Progenitor cell of endocrine pancreas (in vitro differentiated cells): ENCODE data around the gene ELF3. TPM values are rescaled to one million over a fixed set of nuclear protein-coding genes. Genes with fewer than 3 reads are reported as not detected.

Experiments
- DNase-seq: peaks from one replicate; pipeline ENCODE4 v3.0.0; 2021; ENCODE audit warnings: low spot score; ENCODE audit not compliant: unreplicated experiment
- H3K27ac Mint-ChIP-seq: 2 replicates; pipeline ENCODE4 v1.8.0; 2021; ENCODE audit warnings: mild to moderate bottlenecking, moderate library complexity, mixed read lengths
- H3K27me3 Mint-ChIP-seq: 2 replicates; pipeline ENCODE4 v1.8.0; 2021; ENCODE audit warnings: mixed read lengths
- H3K36me3 Mint-ChIP-seq: 2 replicates; pipeline ENCODE4 v1.8.0; 2022; ENCODE audit warnings: mixed read lengths; ENCODE audit not compliant: insufficient read depth
- H3K4me1 Mint-ChIP-seq: 2 replicates; pipeline ENCODE4 v1.8.0; 2021; ENCODE audit warnings: low read depth, mixed read lengths
- H3K4me3 Mint-ChIP-seq: 2 replicates; pipeline ENCODE4 v1.8.0; 2021; ENCODE audit warnings: low read depth, mild to moderate bottlenecking, moderate library complexity, mixed read lengths
- H3K9me3 Mint-ChIP-seq: 2 replicates; pipeline ENCODE4 v1.8.0; 2021; ENCODE audit warnings: low read depth, mixed read lengths
- CTCF ChIP-seq: fragments of 200-600 bp; sonication (generic); IDR thresholded peaks from one replicate; pipeline ENCODE4 v1.5.0; 2021; ENCODE audit warnings: antibody characterized with exemption, mild to moderate bottlenecking; ENCODE audit not compliant: unreplicated experiment
- total RNA-seq: library from RNA; stranded (reverse); gene quantifications from 2 replicates; pipeline ENCODE4 v1.2.1, GENCODE V29; 2021

ELF3 gene
- total RNA-seq, 1 donor from 2014 or later: 74.3 TPM

DNA sequence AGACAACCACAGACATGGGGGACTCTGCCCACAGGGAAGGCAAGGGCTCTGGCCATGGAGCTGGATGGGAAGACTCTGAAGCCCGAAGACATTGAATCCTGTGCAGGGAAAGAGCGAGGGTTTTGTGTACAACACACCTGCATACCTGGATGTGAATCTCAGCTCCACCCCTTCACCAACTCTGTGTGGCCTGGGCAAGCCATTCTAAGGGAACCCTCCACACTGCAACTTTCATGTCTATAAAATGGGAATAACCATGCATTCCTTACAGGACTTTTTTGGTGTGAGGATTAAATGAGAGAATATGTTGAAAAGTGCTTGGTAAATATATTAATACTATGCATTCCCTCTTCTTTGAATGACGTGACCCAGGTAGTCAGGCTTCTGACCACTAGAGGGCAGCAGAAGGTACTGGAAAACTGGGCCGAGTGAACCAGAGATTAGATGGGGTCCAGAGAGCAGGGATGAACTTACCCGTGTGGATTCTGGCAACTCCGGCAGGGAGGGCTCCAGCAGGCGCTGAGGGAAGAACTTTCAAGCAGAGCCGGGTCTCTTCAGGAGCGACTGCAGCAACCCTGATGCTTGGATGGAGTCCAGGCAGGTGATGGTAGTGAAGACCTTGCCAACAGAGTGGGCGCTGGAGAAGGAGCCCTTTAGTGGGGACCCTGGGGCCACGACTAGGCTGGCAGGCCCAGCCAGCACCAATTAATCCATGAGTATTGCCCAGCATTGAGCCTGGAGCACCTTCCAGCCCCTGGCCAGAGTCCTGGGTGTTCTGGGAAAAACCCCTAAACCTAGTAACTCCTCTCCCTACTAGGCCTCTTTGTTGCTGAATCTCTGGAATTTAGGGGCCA is 834 bp upstream of the ELF3 start:
- DNase-seq: peak; percentile 68
- TF ChIP-seq CTCF: peak; percentile 93
- Mint-ChIP-seq H3K4me1 (peaks cover 51% of the 10 kb centered on the region), H3K4me3 (peak overlapping the region; percentile 91), H3K36me3 (peaks cover 18% of the 10 kb centered on the region), H3K9me3 (no peaks in the 10 kb centered on the region), H3K27ac (peak overlapping the region; percentile 98), H3K27me3 (no peaks in the 10 kb centered on the region)

GRCh38 chr1:202011994-202012393 is 1.6 kb downstream of the ELF3 start:
- H3K27ac Mint-ChIP-seq: no peak overlapping the region
- H3K4me3 Mint-ChIP-seq: peak overlapping the region; percentile 91
- peaks cover 56% of the 10 kb centered on the region for H3K4me1 Mint-ChIP-seq
- DNase-seq: no peak
- peaks cover 26% of the 10 kb centered on the region for H3K36me3 Mint-ChIP-seq
- no peak for TF ChIP-seq CTCF
- H3K27me3 Mint-ChIP-seq: no peaks in the 10 kb centered on the region
- H3K9me3 Mint-ChIP-seq: no peaks in the 10 kb centered on the region

DNA sequence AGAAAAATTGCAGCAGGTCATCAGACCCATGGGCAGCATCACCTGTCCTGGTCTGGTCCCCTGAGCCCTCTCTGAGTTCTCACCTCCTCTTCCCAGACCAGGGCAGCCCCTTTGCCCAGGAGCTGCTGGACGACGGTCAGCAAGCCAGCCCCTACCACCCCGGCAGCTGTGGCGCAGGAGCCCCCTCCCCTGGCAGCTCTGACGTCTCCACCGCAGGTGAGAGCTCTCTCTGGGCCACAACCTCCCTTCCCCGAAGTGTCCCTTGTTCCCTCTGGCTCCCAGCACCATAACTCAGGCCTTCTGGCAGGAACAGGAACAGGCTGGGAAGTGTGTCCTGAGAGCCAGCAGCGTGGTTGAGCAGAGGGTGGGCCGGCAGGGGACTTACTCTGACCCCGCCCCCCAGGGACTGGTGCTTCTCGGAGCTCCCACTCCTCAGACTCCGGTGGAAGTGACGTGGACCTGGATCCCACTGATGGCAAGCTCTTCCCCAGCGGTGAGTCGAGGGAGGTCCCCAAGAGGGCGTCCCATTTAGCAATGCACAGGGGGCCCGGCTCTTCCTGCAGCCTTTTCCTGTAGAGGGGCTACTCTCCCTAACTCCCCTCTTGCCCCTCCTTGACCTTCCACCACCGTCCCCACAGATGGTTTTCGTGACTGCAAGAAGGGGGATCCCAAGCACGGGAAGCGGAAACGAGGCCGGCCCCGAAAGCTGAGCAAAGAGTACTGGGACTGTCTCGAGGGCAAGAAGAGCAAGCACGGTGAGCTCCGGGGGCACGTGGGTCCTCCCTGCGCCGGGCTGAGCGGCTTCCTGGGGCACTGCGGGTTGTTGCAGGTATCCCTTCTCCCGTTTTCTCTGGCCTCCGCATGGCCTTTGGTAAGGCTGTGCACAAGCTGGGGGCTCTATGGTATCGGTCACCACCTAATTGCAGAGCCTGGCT is 2.4 kb downstream of the ELF3 start:
- H3K27ac Mint-ChIP-seq: peak overlapping the region; percentile 62
- H3K4me1 Mint-ChIP-seq: peaks cover 55% of the 10 kb centered on the region

DNA sequence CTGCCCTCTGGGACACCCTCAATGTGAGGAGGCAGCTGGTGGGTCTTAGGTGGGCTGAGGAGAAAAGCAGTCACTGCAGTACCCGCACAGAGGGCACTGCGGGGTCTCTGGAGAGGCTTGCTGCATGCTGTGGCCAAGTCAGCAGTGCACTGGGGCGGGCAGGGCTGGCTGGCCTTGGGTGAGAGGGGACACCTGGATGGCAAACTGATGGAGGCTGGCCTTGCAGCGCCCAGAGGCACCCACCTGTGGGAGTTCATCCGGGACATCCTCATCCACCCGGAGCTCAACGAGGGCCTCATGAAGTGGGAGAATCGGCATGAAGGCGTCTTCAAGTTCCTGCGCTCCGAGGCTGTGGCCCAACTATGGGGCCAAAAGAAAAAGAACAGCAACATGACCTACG is 3.2 kb downstream of the ELF3 start:
- Mint-ChIP-seq H3K9me3 (no peaks in the 10 kb centered on the region), H3K27ac (no peak overlapping the region), H3K4me1 (peaks cover 57% of the 10 kb centered on the region), H3K27me3 (no peaks in the 10 kb centered on the region), H3K36me3 (peaks cover 27% of the 10 kb centered on the region), H3K4me3 (no peak overlapping the region)
- DNase-seq: no peak
- no peak for TF ChIP-seq CTCF

More for the DNA sequence above, 2.4 kb downstream of the ELF3 start:
- H3K36me3 Mint-ChIP-seq: peaks cover 27% of the 10 kb centered on the region
- H3K27me3 Mint-ChIP-seq: no peaks in the 10 kb centered on the region
- H3K9me3 Mint-ChIP-seq: no peaks in the 10 kb centered on the region
- DNase-seq: no peak
- TF ChIP-seq CTCF: no peak
- peak overlapping the region; percentile 91 for H3K4me3 Mint-ChIP-seq

DNA sequence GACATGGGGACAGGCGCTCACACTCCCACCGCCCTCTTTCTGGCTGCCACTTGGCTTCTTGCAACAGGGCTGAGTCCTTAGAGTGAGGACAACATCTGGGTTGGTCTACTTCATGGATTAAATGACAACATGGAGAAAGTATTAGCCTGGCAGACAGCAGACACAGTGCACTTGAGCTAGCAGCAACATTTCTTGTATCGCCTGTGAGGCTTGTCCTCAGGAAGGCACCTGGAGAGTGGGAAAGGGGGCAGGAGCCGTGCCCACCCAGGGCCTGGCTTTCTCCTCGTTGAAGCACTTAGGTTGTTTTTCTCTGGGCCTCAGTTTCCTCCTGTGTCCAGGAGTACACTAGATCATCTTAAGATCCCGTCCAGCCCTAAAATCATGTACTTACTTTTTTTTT is 3.7 kb downstream of the ELF3 start:
- no peak for DNase-seq
- Mint-ChIP-seq H3K27me3 (no peaks in the 10 kb centered on the region), H3K27ac (no peak overlapping the region), H3K4me1 (peaks cover 57% of the 10 kb centered on the region), H3K4me3 (no peak overlapping the region), H3K36me3 (peaks cover 27% of the 10 kb centered on the region), H3K9me3 (no peaks in the 10 kb centered on the region)
- no peak for TF ChIP-seq CTCF
